Measurements from ENCODE around the gene MORF4L1. TPM values are rescaled to one million over a fixed set of nuclear protein-coding genes. Genes with fewer than 3 reads are reported as not detected.

The MORF4L1 gene
- total RNA-seq, 2 donors from 2014 or later, result 221 to 237 TPM

- H3K4me3 ChIP-seq, result no peak overlapping the region
- H3K36me3 ChIP-seq, result peaks cover 21% of the 10 kb centered on the region
- intact Hi-C loops (cut with DNase I), result no loop called here
- TF ChIP-seq CTCF (IDR thresholded peaks at IDR 0.05), result no peak
- no peaks in the 10 kb centered on the region for H3K9me3 ChIP-seq
- no peaks in the 10 kb centered on the region for H3K27me3 ChIP-seq
- H3K4me1 ChIP-seq, result no peaks in the 10 kb centered on the region
- H3K27ac ChIP-seq, result no peak overlapping the region
- DNase-seq, result no peak
- no peak overlapping the region for H3K9ac ChIP-seq (ENCODE audit: low read depth in 2 of 2, low read length in 2 of 2)
These were observed 32.1 kb downstream of the MORF4L1 start for GRCh38 chr15:78904599-78905358.

- H3K9me3 ChIP-seq, result no peaks in the 10 kb centered on the region
- intact Hi-C loops (cut with DNase I), result no loop called here
- H3K4me3 ChIP-seq, result no peak overlapping the region
- no peak overlapping the region for H3K9ac ChIP-seq (ENCODE audit: low read depth in 2 of 2, low read length in 2 of 2)
- no peak for DNase-seq
- H3K27me3 ChIP-seq, result no peaks in the 10 kb centered on the region
- peaks cover 15% of the 10 kb centered on the region for H3K36me3 ChIP-seq
- no peaks in the 10 kb centered on the region for H3K4me1 ChIP-seq
- no peak for TF ChIP-seq CTCF (IDR thresholded peaks at IDR 0.05)
- peak overlapping the region; percentile 22 for H3K27ac ChIP-seq
These were observed 33.6 kb downstream of the MORF4L1 start for GRCh38 chr15:78906316-78906620.

GRCh38 chr15:78907577-78907976, 34.9 kb downstream of the MORF4L1 start:
- no peaks in the 10 kb centered on the region for H3K27me3 ChIP-seq
- peaks cover 9% of the 10 kb centered on the region for H3K36me3 ChIP-seq
- intact Hi-C loops (cut with DNase I), result no loop called here
- H3K9me3 ChIP-seq, result no peaks in the 10 kb centered on the region
- TF ChIP-seq CTCF (IDR thresholded peaks at IDR 0.05), result no peak
- no peak overlapping the region for H3K27ac ChIP-seq
- no peak for DNase-seq
- H3K9ac ChIP-seq (ENCODE audit: low read depth in 2 of 2, low read length in 2 of 2), result no peak overlapping the region
- no peaks in the 10 kb centered on the region for H3K4me1 ChIP-seq
- no peak overlapping the region for H3K4me3 ChIP-seq

GRCh38 chr15:78909160-78909695, 36.5 kb downstream of the MORF4L1 start:
- Histone ChIP-seq H3K9me3 (no peaks in the 10 kb centered on the region), H3K4me1 (no peaks in the 10 kb centered on the region), H3K36me3 (peaks cover 9% of the 10 kb centered on the region), H3K9ac (ENCODE audit: low read depth in 2 of 2, low read length in 2 of 2) (no peak overlapping the region), H3K4me3 (no peak overlapping the region), H3K27ac (no peak overlapping the region), H3K27me3 (no peaks in the 10 kb centered on the region)
- no peak for DNase-seq
- no peak for TF ChIP-seq CTCF (IDR thresholded peaks at IDR 0.05)
- intact Hi-C loops (cut with DNase I), result no loop called here

GRCh38 chr15:78909791-78910228, 37.1 kb downstream of the MORF4L1 start:
- TF ChIP-seq CTCF (IDR thresholded peaks at IDR 0.05), result peak; percentile 49
- Histone ChIP-seq H3K36me3 (peaks cover 9% of the 10 kb centered on the region), H3K9ac (ENCODE audit: low read depth in 2 of 2, low read length in 2 of 2) (no peak overlapping the region), H3K27me3 (no peaks in the 10 kb centered on the region), H3K27ac (no peak overlapping the region), H3K9me3 (no peaks in the 10 kb centered on the region), H3K4me3 (no peak overlapping the region), H3K4me1 (no peaks in the 10 kb centered on the region)
- DNase-seq, result peak; percentile 48
- intact Hi-C loops (cut with DNase I), result loop anchor here (5.0 kb wide), 2 partner anchors 72 to 272 kb away; no protein-coding TSS in a partner anchor

Data from colonic mucosa (tissue), 4 donors.